Kidney epithelial cell (primary cell): Measurements from ENCODE around the gene PDE2A. TPM values are rescaled to one million over a fixed set of nuclear protein-coding genes. Genes with fewer than 3 reads are reported as not detected.

Source experiments
- DNase-seq: peaks from one replicate; pipeline ENCODE4 v3.0.0-alpha.2; 2010; ENCODE audit warnings: low read depth
- H3K27me3 ChIP-seq: 2 replicates; pipeline ENCODE4 v1.6.0; 2011; ENCODE audit warnings: low read length; ENCODE audit not compliant: control insufficient read depth, insufficient read depth
- H3K36me3 ChIP-seq: 2 replicates; pipeline ENCODE4 v1.5.1; 2011; ENCODE audit warnings: low read length; ENCODE audit not compliant: control insufficient read depth, insufficient read depth
- H3K4me3 ChIP-seq: 2 replicates; pipeline ENCODE4 v1.5.1; 2011; ENCODE audit warnings: low read depth, mild to moderate bottlenecking, control low read depth, low read length
- CTCF ChIP-seq: IDR thresholded peaks from 2 replicates; pipeline ENCODE4 v1.5.1; 2011; ENCODE audit warnings: mild to moderate bottlenecking, moderate library complexity, low read length, control low read depth, inconsistent platforms; ENCODE audit not compliant: insufficient read depth, poor library complexity, severe bottlenecking
- total RNA-seq: library from RNA; depleted of rRNA; stranded (reverse); fragments of >200 nt; gene quantifications from 2 replicates; pipeline ENCODE4 v1.2.3, GENCODE V29; 2015

Gene PDE2A
- total RNA-seq, 1 donor from 2014 or later: 4.3 TPM

- Histone ChIP-seq H3K36me3 (no peaks in the 10 kb centered on the region), H3K27me3 (no peaks in the 10 kb centered on the region), H3K4me3 (no peak overlapping the region)
- TF ChIP-seq CTCF: no peak
- DNase-seq: no peak
These were observed 35.4 kb upstream of the PDE2A start for GRCh38 chr11:72709478-72710238.

GRCh38 chr11:72707032-72707431 is 32.8 kb upstream of the PDE2A start:
- no peak for TF ChIP-seq CTCF
- DNase-seq: no peak
- no peak overlapping the region for H3K4me3 ChIP-seq
- no peaks in the 10 kb centered on the region for H3K36me3 ChIP-seq
- H3K27me3 ChIP-seq: no peaks in the 10 kb centered on the region

GRCh38 chr11:72706579-72706978 is 32.4 kb upstream of the PDE2A start:
- DNase-seq: no peak
- no peaks in the 10 kb centered on the region for H3K27me3 ChIP-seq
- no peak overlapping the region for H3K4me3 ChIP-seq
- no peak for TF ChIP-seq CTCF
- no peaks in the 10 kb centered on the region for H3K36me3 ChIP-seq

GRCh38 chr11:72705442-72706365 is 31.5 kb upstream of the PDE2A start:
- no peak for TF ChIP-seq CTCF
- DNase-seq: no peak
- no peaks in the 10 kb centered on the region for H3K27me3 ChIP-seq
- H3K36me3 ChIP-seq: no peaks in the 10 kb centered on the region
- H3K4me3 ChIP-seq: no peak overlapping the region

- no peaks in the 10 kb centered on the region for H3K27me3 ChIP-seq
- no peak for TF ChIP-seq CTCF
- H3K36me3 ChIP-seq: no peaks in the 10 kb centered on the region
- no peak overlapping the region for H3K4me3 ChIP-seq
- no peak for DNase-seq
These were observed 30.6 kb upstream of the PDE2A start for GRCh38 chr11:72704783-72705265.
